AG04450 (cell line): ENCODE data around the gene IRGC. TPM values are rescaled to one million over a fixed set of nuclear protein-coding genes. Genes with fewer than 3 reads are reported as not detected.
"Not testable (repeated sequence)": the region's sequence is repeated elsewhere in the genome, so short reads cannot be mapped to it uniquely, and the experiment has no call there.

ENCODE experiments used
- CTCF ChIA-PET: fragments of 300-600, 350-600 bp; formaldehyde crosslinking; extraction: SDS; loops from one replicate; lab custom pipeline; 2022; ENCODE audit warnings: antibody characterized with exemption, inconsistent platforms; lab: Charles Lee
- POLR2A ChIA-PET: fragments of 350-600 bp; formaldehyde crosslinking; extraction: SDS; loops from one replicate; lab custom pipeline; 2021; ENCODE audit warnings: antibody characterized with exemption, inconsistent platforms; lab: Yijun Ruan, JAX
- DNase-seq: peaks from one replicate; pipeline ENCODE4 v3.0.0-alpha.2; 2011; ENCODE audit warnings: low read depth, low spot score
- H3K27ac ChIP-seq: one replicate; pipeline ENCODE4 v1.5.1; 2012; ENCODE audit warnings: low read depth, low read length, control low read depth
- H3K27me3 ChIP-seq: one replicate; pipeline ENCODE4 v1.6.0; 2012; ENCODE audit warnings: low read length; ENCODE audit not compliant: control insufficient read depth, insufficient read depth
- H3K4me3 ChIP-seq: 2 replicates; pipeline ENCODE4 v1.5.1; 2011; ENCODE audit warnings: mild to moderate bottlenecking, low read depth, low read length, control low read depth
- H3K9me3 ChIP-seq: 2 replicates; pipeline ENCODE4 v1.5.1; 2012; ENCODE audit warnings: low read length; ENCODE audit not compliant: control insufficient read depth, insufficient read depth
- polyA plus RNA-seq: library from polyadenylated mRNA; depleted of rRNA; stranded (reverse); fragments of >200 nt; gene quantifications from 2 replicates; pipeline ENCODE4 v1.2.3, GENCODE V29; 2011
- TF ChIP-seq, protein P1 (sequence below): IDR thresholded peaks from 2 replicates; pipeline ENCODE4 v1.5.1; 2011; ENCODE audit warnings: low read depth, low read length, control low read depth, inconsistent platforms

IRGC gene
- polyA plus RNA-seq, 1 experiment: not detected

DNA sequence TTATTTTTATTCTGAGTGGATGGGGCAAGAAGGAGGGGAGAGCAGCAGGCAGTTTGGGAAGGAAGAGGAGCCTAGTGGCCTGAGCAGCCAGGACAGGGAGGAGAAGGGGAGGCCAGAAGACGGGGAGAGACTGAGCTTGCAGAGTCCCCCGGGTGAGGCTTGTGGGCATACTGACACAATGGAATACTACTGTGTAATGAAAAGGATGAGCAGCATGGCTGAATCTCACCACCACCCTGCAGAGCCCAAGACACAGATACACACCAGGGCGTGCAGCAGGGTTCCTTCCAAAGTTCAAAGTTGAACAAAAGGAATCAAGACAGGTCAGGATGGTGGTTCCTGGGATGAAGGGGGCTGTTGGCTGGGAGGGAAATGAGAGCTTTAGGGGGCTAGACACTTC, 46.9 kb downstream of the IRGC start:
- TF ChIP-seq, protein P1, sequence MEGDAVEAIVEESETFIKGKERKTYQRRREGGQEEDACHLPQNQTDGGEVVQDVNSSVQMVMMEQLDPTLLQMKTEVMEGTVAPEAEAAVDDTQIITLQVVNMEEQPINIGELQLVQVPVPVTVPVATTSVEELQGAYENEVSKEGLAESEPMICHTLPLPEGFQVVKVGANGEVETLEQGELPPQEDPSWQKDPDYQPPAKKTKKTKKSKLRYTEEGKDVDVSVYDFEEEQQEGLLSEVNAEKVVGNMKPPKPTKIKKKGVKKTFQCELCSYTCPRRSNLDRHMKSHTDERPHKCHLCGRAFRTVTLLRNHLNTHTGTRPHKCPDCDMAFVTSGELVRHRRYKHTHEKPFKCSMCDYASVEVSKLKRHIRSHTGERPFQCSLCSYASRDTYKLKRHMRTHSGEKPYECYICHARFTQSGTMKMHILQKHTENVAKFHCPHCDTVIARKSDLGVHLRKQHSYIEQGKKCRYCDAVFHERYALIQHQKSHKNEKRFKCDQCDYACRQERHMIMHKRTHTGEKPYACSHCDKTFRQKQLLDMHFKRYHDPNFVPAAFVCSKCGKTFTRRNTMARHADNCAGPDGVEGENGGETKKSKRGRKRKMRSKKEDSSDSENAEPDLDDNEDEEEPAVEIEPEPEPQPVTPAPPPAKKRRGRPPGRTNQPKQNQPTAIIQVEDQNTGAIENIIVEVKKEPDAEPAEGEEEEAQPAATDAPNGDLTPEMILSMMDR: no peak
- H3K4me3 ChIP-seq: no peak overlapping the region
- H3K27ac ChIP-seq: no peak overlapping the region
- ChIA-PET POLR2A (interaction anchor here (1.2 kb wide), 1 partner anchor 8 kb away, joined by 5 read pairs; the partner anchor contains the start of gene SMG9), CTCF (interaction anchor here (1.0 to 1.3 kb wide), 2 partner anchors 12 to 22 kb away, joined by 4 to 6 read pairs; no protein-coding TSS in a partner anchor)
- DNase-seq: no peak
- no peaks in the 10 kb centered on the region for H3K27me3 ChIP-seq
- H3K9me3 ChIP-seq: no peaks in the 10 kb centered on the region

DNA sequence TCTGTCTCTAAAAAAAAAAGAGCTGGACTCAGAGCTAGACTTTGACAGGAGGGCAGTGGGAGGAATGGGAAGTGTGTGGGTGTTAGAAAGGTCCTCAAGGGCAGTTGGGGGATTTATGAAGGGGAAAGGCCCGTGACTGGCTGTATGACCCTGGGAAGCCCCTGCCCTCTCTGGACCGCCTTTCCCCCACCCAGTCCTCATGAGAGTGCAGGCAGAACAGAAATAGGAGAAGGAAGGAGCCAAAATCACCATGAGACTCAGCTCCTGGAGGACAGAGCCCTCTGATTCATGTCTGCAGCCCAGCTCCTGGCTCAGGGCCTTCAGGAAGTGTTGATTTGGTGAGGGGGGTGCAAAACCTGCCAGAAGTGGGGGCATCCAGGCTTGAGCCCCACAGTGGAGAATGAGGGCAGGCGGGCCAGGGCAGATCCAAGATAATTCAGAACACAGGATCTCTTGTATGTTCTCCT, 47.6 kb downstream of the IRGC start:
- ChIA-PET CTCF (interaction anchor here (1.3 to 2.2 kb wide), 2 partner anchors 11 to 46 kb away, joined by 6 read pairs; no protein-coding TSS in a partner anchor), POLR2A (interaction anchor here (1.1 to 1.2 kb wide), 2 partner anchors 9 to 18 kb away, joined by 4 to 5 read pairs; partner anchors contain the start of gene SMG9)
- Histone ChIP-seq H3K9me3 (no peaks in the 10 kb centered on the region), H3K27me3 (no peaks in the 10 kb centered on the region), H3K4me3 (no peak overlapping the region), H3K27ac (peak overlapping the region; percentile 52)
- no peak for DNase-seq
- TF ChIP-seq, protein P1: no peak

DNA sequence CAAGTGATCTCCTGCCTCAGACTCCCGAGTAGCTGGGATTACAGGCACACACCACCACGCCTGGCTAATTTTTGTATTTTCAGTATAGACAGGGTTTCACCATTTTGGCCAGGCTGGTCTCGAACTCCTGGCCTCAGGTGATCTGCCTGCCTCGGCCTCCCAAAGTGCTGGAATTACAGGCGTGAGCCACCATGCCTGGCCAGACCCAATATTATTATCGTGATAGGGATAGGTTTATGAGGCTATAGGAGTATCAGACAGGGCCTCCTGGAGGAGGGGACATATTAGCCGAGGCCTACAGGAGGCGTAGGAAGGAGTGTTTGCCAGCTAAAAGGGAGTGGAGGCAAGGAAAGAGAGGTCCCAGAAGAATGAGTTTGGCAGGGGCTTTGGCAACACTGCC, 48.8 kb downstream of the IRGC start:
- peak overlapping the region; percentile 88 for H3K27ac ChIP-seq
- not testable (repeated sequence) for H3K4me3 ChIP-seq, H3K27me3 ChIP-seq, H3K9me3 ChIP-seq, DNase-seq
- POLR2A ChIA-PET: interaction anchor here (0.7 to 1.6 kb wide), 5 partner anchors 8 to 96 kb away, joined by 3 to 14 read pairs (median 5); partner anchors contain the start of gene SMG9
- CTCF ChIA-PET: interaction anchor here (1.2 to 4.0 kb wide), 6 partner anchors 8 to 96 kb away, joined by 4 to 30 read pairs (median 6); partner anchors contain the start of gene SMG9

DNA sequence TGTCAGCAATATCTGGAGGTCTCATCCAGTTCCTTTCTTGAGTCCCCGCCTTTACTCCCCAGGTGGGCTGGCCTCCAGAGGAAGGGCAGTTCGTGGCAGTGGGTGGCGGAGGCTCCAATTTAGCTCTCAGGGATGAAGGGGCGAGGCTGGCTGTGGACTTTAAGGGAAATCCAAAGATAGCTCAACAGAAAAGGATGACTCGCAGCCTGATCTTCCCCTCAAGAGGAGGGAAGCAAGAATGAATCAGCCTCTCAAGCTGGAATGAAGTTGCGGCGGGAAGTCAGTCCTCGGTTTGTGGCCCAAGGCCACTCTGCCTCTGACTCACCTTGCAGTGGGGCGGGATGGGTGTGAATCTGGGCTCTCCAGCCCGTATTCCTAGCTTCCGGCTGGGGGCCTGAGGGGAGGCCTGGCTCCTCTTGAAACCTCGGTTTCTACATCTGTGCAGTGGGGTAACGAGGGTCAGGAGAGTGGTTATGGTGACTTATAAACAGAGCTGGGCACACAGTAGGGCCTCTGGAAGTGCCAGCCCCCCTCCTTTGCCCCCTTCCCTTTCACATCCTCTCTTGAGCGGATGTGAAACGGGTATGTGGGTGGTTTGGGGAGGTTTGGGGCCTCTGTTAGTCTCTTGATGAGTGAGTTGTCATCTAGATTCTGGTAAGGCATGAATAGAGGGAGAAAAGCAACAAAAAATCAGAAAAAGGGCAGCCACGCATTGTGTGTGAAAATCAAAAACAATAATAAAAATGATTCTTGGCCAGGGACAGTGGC, 49.4 kb downstream of the IRGC start:
- no peak overlapping the region for H3K4me3 ChIP-seq
- no peaks in the 10 kb centered on the region for H3K9me3 ChIP-seq
- peak; percentile 81 for DNase-seq
- no peaks in the 10 kb centered on the region for H3K27me3 ChIP-seq
- POLR2A ChIA-PET: interaction anchor here (0.6 to 1.6 kb wide), 6 partner anchors 8 to 333 kb away, joined by 3 to 14 read pairs (median 4); partner anchors contain the start of gene SMG9
- peak overlapping the region; percentile 89 for H3K27ac ChIP-seq
- CTCF ChIA-PET: interaction anchor here (0.7 to 4.0 kb wide), 10 partner anchors 9 to 97 kb away, joined by 3 to 30 read pairs (median 6); partner anchors contain the start of gene SMG9
- TF ChIP-seq, protein P1: no peak

DNA sequence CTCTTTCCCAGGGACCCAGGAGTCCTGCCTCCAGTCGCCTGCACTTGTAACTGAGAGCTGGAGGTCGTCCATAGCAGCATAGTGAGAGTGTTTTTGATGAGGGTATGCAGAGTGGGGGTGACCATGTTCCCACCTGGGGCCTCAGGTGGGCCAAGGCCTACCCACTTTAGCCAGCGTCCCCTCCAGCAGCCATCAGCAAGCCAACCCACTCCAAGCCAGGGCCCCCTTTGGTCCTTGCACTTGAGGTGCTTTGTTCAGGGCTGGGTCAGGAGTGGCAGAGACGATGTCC, 50.8 kb downstream of the IRGC start:
- POLR2A ChIA-PET: interaction anchor here (2.0 kb wide), 1 partner anchor 12 kb away, joined by 5 read pairs; the partner anchor contains the start of gene SMG9
- CTCF ChIA-PET: interaction anchor here (0.9 to 4.0 kb wide), 10 partner anchors 9 to 42 kb away, joined by 3 to 30 read pairs (median 4); partner anchors contain the start of gene SMG9
- DNase-seq: no peak
- TF ChIP-seq, protein P1: no peak
- Histone ChIP-seq H3K27me3 (no peaks in the 10 kb centered on the region), H3K4me3 (no peak overlapping the region), H3K27ac (no peak overlapping the region), H3K9me3 (no peaks in the 10 kb centered on the region)
